GM12891 (cell line): Measurements from ENCODE around the gene SASH1.

Experiments used
- DNase-seq: peaks from one replicate; pipeline ENCODE4 v3.0.0; 2011; ENCODE audit warnings: low spot score; ENCODE audit not compliant: insufficient read length
- FAIRE-seq: peaks from 2 replicates; lab custom pipeline; 2011; peaks lifted over from hg19 to GRCh38; lab: Jason Lieb, UNC
- PAX5 ChIP-seq: IDR thresholded peaks from 2 replicates; pipeline ENCODE4 v1.6.1; 2011; ENCODE audit warnings: low read length, moderate library complexity, mild to moderate bottlenecking; ENCODE audit not compliant: insufficient read depth, severe bottlenecking
- POLR2A ChIP-seq: IDR thresholded peaks from 2 replicates; pipeline ENCODE4 v1.6.1; 2011; ENCODE audit warnings: low read depth, low read length, control low read depth
- POLR2AphosphoS5 ChIP-seq: IDR thresholded peaks from 2 replicates; pipeline ENCODE4 v1.6.1; 2011; ENCODE audit warnings: low read depth, low read length, control low read depth
- POU2F2 ChIP-seq: IDR thresholded peaks from 2 replicates; pipeline ENCODE4 v1.6.1; 2011; ENCODE audit warnings: low read depth, mild to moderate bottlenecking, control low read depth, low read length, moderate library complexity
- SPI1 ChIP-seq: IDR thresholded peaks from 2 replicates; pipeline ENCODE4 v1.6.1; 2011; ENCODE audit warnings: low read depth, low read length, control low read depth
- TAF1 ChIP-seq: IDR thresholded peaks from 2 replicates; pipeline ENCODE4 v1.6.1; 2011; ENCODE audit warnings: low read depth, low read length, control low read depth

The SASH1 gene

GRCh38 chr6:148398244-148398643, 55.6 kb downstream of the SASH1 start:
- FAIRE-seq = no peak
- TF ChIP-seq SPI1 (no peak), POLR2A (no peak), POLR2AphosphoS5 (no peak), POU2F2 (no peak), PAX5 (no peak), TAF1 (no peak)
- no peak for DNase-seq

- no peak for FAIRE-seq
- TF ChIP-seq PAX5 (no peak), POU2F2 (no peak), POLR2A (no peak), POLR2AphosphoS5 (no peak), SPI1 (no peak), TAF1 (no peak)
Measured at GRCh38 chr6:148398678-148399077, 56.0 kb downstream of the SASH1 start.

GRCh38 chr6:148401571-148401970, 58.9 kb downstream of the SASH1 start:
- DNase-seq = no peak

More at GRCh38 chr6:148398678-148399077, 56.0 kb downstream of the SASH1 start:
- DNase-seq = no peak

GRCh38 chr6:148404456-148405054, 61.9 kb downstream of the SASH1 start:
- FAIRE-seq = no peak
- no peak for TF ChIP-seq POU2F2
- TF ChIP-seq SPI1 = no peak
- TF ChIP-seq PAX5 = no peak
- no peak for TF ChIP-seq POLR2AphosphoS5
- no peak for TF ChIP-seq POLR2A
- no peak for TF ChIP-seq TAF1
- DNase-seq = no peak

More at GRCh38 chr6:148401571-148401970, 58.9 kb downstream of the SASH1 start:
- FAIRE-seq = no peak
- no peak for TF ChIP-seq SPI1
- no peak for TF ChIP-seq POLR2AphosphoS5
- no peak for TF ChIP-seq POU2F2
- no peak for TF ChIP-seq POLR2A
- no peak for TF ChIP-seq PAX5
- no peak for TF ChIP-seq TAF1

GRCh38 chr6:148405894-148406293, 63.3 kb downstream of the SASH1 start:
- DNase-seq (no peak), FAIRE-seq (no peak)
- TF ChIP-seq SPI1 (no peak), POLR2A (no peak), POU2F2 (no peak), TAF1 (no peak), PAX5 (no peak), POLR2AphosphoS5 (no peak)

GRCh38 chr6:148406579-148407371, 64.1 kb downstream of the SASH1 start:
- FAIRE-seq (no peak), DNase-seq (no peak)

GRCh38 chr6:148407372-148407771, 64.7 kb downstream of the SASH1 start:
- FAIRE-seq (no peak), DNase-seq (no peak)
- TF ChIP-seq POLR2AphosphoS5 = no peak
- TF ChIP-seq POU2F2 = no peak
- no peak for TF ChIP-seq TAF1
- TF ChIP-seq PAX5 = no peak
- no peak for TF ChIP-seq POLR2A
- TF ChIP-seq SPI1 = no peak

More at GRCh38 chr6:148406579-148407371, 64.1 kb downstream of the SASH1 start:
- no peak for TF ChIP-seq SPI1
- TF ChIP-seq TAF1 = no peak
- TF ChIP-seq POLR2A = no peak
- TF ChIP-seq PAX5 = no peak
- no peak for TF ChIP-seq POLR2AphosphoS5
- no peak for TF ChIP-seq POU2F2

GRCh38 chr6:148413321-148414091, 70.9 kb downstream of the SASH1 start:
- DNase-seq (no peak), FAIRE-seq (no peak)
- no peak for TF ChIP-seq POU2F2
- no peak for TF ChIP-seq PAX5
- no peak for TF ChIP-seq POLR2A
- TF ChIP-seq POLR2AphosphoS5 = no peak
- no peak for TF ChIP-seq SPI1
- no peak for TF ChIP-seq TAF1

- FAIRE-seq (no peak), DNase-seq (no peak)
- no peak for TF ChIP-seq POLR2A
- no peak for TF ChIP-seq TAF1
- TF ChIP-seq PAX5 = no peak
- no peak for TF ChIP-seq POU2F2
- no peak for TF ChIP-seq SPI1
- no peak for TF ChIP-seq POLR2AphosphoS5
Measured at GRCh38 chr6:148414092-148414489, 71.5 kb downstream of the SASH1 start.

GRCh38 chr6:148414836-148415235, 72.2 kb downstream of the SASH1 start:
- FAIRE-seq (no peak), DNase-seq (no peak)
- no peak for TF ChIP-seq POLR2A
- no peak for TF ChIP-seq POU2F2
- TF ChIP-seq PAX5 = no peak
- TF ChIP-seq SPI1 = no peak
- no peak for TF ChIP-seq POLR2AphosphoS5
- no peak for TF ChIP-seq TAF1
